SW480 (cell line): Measurements from ENCODE around the gene CCPG1.

Experiments used
- DNase-seq: peaks from one replicate; pipeline ENCODE4 v3.0.0-alpha.2; 2016; ENCODE audit warnings: low spot score

The CCPG1 gene

GRCh38 chr15:55387027-55387426, 21.1 kb downstream of the CCPG1 start:
- DNase-seq, result no peak

- DNase-seq, result no peak
Measured at GRCh38 chr15:55383687-55384086, 24.5 kb downstream of the CCPG1 start.

GRCh38 chr15:55381595-55381994, 26.6 kb downstream of the CCPG1 start:
- no peak for DNase-seq

GRCh38 chr15:55379095-55379494, 29.1 kb downstream of the CCPG1 start:
- no peak for DNase-seq

DNA sequence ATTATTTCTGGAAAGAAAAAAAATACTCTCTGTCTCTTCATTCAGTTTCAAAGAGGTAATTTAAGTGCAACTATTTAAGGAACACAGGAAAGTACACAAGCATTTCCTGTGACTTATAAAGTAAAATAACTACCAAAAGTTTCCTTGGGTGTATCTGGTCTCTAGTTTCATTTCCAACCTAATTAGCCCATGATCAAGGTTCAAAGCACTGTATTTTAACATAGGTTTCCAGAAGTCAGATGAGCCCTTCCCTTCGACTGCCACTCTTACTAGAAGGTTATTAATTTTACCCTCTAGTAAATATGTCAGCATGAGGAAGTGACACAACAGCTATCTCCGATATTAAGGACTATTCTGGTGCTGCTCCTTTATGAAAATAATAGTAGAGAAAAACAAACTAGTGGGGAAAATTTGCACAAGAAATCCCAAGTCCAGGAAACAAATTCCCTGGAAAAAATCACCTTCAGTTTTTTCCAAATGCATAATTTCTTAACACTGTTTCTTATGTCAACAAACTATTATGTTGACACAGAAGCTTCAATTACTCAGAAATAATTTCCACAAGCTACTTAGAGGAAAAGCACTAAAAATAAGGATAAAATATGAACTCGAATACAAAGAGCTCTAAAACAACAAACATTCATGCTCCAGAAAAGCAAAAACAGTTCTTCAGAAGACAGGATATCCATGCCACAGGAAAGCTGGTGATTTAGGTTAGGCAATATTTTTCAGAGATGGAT, 35.3 kb downstream of the CCPG1 start:
- DNase-seq, result no peak

GRCh38 chr15:55366981-55367380, 41.2 kb downstream of the CCPG1 start:
- no peak for DNase-seq

GRCh38 chr15:55362641-55363040, 45.5 kb downstream of the CCPG1 start:
- no peak for DNase-seq

- no peak for DNase-seq
Measured at GRCh38 chr15:55361048-55361447, 47.1 kb downstream of the CCPG1 start.

DNA sequence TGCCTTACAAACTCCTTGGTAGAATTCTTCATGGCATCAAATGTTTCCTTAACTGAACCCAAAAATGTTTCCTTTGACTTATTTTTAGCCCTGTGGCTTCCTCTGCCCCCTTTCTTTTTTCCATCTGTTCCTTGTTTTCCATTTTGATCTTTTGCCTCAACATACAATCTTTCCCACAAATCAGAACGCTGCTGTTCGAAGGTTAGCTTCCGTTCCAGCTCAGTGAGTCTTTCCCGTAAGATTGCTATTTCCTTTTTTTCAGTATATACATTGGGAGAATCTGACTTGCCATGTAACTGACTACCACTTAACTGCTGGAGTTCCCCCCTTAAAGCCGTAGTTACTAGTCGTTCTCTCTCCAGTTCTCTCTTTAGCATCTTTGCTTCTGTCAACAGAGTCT, 47.9 kb downstream of the CCPG1 start:
- DNase-seq, result no peak

DNA sequence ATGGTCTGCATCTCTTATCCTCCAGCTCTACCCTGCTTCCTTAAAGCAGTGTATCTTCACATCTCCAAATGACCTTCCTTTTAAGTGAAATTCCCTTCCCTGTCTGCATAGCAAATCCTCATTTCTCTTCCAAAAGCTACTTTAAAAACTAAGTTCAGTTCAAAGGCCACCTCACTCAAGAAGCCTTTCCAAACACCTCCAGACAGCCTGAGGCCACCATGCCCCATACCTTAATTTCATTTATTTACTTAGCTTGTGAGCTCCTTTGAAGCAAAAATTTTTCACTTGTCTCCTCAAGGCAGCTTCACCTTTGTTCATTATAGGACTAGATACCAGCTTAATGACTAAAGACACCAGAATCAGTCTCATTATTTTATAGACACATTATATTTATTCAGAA, 49.7 kb downstream of the CCPG1 start:
- no peak for DNase-seq

- DNase-seq, result no peak
Measured at GRCh38 chr15:55357774-55358173, 50.4 kb downstream of the CCPG1 start.

DNA sequence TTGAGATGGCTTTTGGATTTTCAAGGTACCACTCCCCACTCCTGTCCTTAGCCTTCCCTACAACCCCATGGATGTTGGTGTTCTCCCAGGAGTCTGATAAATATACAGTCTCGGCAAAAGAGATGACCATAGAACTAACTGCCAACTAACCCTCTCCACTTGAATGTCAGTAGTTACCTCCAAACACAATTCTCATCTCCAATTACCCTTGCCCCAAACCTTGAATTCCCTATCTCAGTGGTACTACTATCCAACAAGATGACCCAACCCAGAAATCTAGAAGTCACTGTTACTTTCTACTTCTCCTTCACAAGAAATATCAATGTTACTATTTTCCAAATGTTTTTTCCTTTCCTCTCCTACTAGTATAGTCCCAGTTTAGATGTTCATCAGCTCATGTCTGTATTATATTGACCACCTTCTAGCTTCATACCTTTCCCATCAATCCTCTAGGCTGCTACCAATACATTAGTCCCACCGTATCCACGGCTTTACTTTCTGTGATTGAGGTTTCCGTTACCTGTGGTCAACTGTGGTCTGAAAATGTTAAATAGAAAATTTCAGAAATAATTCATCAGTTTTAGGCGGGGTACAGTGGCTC, 51.1 kb downstream of the CCPG1 start:
- no peak for DNase-seq

DNA sequence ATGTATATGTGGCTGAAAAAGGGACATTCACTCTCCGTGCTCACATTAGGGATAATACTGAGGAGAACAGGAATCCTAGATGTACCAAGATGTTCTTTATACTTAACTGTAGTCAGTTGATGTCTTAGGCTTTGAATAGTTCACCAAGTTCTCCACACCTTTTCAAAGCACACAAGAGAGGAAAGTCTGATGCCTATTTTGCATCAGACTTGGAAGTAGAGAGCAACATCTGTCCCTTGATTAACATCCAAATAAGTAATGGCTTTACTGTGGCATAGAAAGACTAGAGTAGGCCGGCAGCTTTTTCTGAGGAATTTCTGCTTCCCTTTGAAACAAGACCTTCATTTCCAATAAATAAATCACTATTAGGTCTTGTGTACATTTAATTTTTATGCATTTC, 55.1 kb downstream of the CCPG1 start:
- no peak for DNase-seq

DNA sequence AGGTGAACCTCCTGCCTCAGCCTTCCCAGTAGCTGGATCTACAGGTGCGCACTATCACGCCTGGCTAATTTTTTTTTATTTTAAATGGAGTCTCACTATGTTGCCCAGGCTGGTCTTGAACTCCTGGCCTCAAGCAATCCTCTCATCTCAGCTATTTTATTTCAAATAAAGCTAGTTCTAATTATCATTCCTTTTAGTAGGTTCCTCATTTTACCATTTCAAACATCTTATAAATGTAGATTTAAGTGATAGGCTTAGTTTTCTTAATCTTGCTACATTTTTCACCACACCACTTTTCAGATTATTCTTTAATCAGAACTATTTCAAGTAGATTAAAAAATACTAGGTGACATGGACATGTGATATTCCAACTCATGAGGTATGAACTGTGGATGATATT, 58.9 kb downstream of the CCPG1 start:
- DNase-seq, result no peak

DNA sequence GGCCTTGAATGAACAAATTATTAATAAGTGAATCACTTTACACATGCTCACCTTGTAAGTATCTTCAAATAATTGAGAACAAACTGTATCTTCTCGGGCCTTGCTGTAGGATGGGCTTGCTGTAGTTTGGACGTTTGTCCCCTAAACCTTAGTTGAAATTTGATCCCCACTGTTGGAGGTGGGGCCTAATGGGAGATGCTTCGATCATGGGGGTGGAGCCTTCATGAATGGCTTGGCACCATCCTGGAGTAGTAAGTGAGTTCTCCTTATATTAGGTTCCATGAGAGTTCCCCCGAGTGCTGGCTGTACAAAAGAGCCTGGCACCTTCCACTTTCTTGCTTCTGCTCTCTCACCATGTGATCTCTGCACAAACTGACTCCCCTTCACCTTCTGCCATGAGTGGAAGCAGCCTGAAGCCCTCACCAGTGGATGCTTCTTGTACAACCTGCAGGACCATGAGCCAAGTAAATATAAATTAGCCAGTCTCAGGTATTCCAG, 59.8 kb downstream of the CCPG1 start:
- DNase-seq, result no peak

GRCh38 chr15:55344206-55344605, 64.0 kb downstream of the CCPG1 start:
- DNase-seq, result no peak

GRCh38 chr15:55343168-55343567, 65.0 kb downstream of the CCPG1 start:
- DNase-seq, result no peak

DNA sequence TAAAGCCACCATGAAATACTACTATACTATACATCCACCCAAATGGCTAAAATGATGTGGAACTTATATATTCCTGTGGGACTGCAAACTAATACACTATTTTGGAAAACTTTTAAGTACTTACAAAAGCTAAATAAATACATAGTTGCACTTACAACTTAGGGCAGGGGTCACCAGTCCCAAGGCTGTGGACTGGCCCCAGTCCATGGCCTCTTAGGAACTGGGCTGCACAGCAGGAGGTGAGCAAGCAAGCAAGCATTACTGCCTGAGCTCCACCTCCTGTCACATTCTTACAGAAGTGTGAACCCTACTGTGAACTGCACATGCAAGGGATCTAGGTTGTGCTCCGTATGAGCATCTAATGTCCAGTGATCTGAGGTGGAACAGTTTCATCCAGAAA, 71.0 kb downstream of the CCPG1 start:
- DNase-seq, result no peak

GRCh38 chr15:55334997-55335396, 73.2 kb downstream of the CCPG1 start:
- DNase-seq, result no peak

DNA sequence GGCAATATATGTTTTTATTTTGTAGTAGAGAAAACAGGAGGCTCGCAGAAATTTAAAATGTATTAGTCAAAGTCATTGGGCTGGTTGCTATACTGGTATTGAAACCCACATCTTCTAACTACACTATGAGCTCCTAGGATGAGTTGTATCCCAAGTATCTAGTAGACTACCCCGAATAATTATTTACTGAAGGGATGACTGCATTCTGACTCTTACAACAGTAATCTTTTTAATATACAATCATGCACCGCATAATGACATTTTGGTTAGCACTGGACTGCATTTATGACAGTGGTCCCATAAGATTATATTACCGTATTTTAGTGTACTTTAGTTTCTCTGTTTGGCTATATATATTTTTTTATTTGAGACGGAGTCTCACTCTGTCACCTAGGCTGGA, 73.8 kb downstream of the CCPG1 start:
- DNase-seq, result no peak

GRCh38 chr15:55327387-55327786, 80.8 kb downstream of the CCPG1 start:
- DNase-seq, result no peak

DNA sequence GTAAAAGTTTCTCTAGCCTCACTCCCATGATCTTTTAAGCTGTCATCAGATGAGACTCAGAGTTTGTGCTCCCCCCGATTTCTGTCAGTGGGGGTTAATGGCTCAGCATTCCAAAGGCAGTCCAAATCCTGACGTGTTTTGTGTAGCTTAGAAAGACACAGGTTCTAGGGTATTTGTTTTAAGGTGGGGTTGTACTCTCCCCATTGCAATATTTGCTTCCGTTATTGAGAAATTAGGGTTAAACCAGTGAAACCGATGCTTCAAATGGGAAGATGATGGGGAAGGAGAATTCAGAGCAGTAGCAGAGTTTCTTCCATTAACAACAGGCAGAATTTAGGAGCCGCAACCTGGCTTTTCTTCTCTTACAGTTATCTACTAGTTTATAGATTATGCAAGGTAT, 85.7 kb downstream of the CCPG1 start:
- no peak for DNase-seq

- no peak for DNase-seq
Measured at GRCh38 chr15:55320963-55321362, 87.2 kb downstream of the CCPG1 start.

- DNase-seq, result no peak
Measured at GRCh38 chr15:55320238-55320550, 88.0 kb downstream of the CCPG1 start.
